ENCODE measurements around the gene MST1R.

Gene MST1R

DNA sequence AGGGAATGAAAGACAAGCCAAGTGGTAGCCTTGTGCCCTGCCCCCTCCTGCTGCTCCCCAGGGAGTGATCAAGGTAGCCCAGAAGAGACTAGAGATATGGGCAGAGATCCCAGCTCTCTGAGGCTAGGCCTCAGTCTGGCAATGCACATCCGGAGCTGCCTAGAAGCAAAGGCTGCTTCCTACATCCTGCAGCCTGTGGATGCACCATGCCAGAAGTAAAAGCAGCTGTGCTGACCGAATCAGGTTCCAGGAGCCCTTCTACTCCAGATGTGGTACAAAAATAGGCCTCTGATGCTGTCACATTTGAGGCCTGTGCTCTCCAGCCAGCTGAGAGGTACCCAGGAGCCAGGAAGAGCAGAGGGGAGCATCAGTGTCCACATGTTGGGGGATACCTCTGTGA, 63.3 kb downstream of the MST1R start:
- DNase-seq (ENCODE audit: low read depth in 2 of 2), result no peak

DNA sequence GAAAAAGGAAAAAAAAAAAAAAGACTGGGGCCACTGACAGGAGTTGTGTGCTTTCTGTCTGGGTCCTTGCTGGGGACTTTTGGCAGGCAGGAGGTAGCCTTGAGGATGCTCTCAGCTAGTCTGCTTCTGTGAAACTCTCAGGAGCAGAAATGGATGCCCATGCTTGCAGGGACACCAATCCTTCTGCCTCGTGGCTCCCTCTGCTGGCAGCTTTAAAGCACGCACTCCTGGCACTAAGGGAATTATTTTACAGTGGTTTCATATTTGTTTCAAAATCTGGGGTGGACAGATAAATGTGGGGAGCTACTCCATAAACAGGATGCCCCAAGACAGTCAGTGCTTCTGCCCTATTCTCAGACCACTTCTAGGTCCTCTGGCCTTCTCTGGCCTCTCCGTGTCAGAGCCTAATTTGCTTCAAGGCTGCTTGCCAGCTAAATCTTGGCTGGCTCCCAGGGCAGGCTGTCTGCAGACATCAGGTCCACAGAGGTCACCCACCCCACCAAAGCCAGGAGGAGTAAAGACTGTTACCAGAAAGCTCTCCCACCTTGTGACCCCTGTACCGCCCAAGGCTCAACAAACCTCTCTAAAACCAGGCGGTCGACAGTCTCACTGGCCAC, 64.4 kb downstream of the MST1R start:
- DNase-seq (ENCODE audit: low read depth in 2 of 2), result peak; percentile 51 to 59

Measured in stimulated activated CD8-positive, alpha-beta memory T cell treated with anti-CD3 and anti-CD28 coated beads, Interleukin-15, amount 100 ng/mL, for 48 hours (primary cell).